Amniotic epithelial cell (primary cell): Measurements from ENCODE around the gene CPN1.
"Not testable (repeated sequence)": the region's sequence is repeated elsewhere in the genome, so short reads cannot be mapped to it uniquely, and the experiment has no call there.

Experiments
- DNase-seq: peaks from one replicate; pipeline ENCODE4 v3.0.0-alpha.2; 2010; ENCODE audit warnings: low read depth

CPN1 gene

DNA sequence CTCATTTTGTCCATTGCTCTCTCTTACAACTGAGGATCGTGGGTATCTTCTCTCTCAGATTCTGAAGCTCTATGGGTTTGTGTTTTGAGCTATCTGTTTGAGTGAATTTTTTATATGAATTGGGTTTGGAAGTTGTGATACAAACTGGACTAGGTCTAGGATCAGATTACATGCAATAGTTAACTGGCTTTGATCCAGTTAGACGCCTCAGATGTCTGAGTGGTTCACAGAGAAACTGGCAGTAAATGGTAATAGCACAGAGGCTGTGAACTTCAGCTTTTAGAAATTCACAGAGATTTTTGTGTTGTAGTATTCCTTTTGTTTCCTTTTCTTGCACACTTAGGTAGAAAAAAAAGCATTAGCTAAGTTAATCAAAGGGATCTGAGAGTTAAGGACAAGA is 59.3 kb downstream of the CPN1 start:
- DNase-seq: peak; percentile 32

DNA sequence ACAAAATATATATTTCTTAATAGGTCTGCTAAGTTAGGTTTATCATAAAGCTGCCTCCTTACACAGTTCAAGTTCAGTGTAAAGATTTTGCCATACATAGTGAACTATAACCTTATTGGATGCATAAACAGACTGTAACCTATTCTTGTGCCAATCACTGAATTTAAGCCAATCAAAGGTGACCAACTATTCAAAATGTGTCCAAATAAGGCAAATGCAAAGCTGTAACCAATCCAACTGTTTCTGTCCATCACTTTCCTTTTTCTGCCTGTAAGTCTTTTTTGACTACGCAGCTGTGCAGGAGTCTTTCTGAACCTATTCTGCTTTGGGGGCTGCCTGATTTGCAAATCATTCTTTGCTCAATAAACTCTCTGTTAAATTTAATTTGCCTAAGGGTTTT is 60.3 kb downstream of the CPN1 start:
- no peak for DNase-seq

DNA sequence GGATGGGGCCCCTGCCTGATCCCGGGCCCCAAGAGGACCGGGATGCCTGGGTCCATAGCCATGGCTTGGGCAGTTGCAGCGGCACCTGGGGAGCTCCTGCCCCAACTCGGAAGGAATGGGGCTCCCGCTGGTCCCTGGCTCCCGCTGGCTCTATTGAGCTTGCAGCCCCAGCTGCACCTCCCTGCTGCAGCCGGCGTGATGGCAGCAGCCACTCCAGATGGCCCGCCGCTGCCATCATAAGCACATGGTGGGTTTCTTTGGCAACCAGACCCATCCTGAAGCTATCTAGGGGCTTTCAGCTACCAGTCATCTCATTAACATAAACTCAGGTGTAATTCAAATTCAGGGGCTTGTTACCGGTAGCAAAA is 60.8 kb downstream of the CPN1 start:
- DNase-seq: no peak

DNA sequence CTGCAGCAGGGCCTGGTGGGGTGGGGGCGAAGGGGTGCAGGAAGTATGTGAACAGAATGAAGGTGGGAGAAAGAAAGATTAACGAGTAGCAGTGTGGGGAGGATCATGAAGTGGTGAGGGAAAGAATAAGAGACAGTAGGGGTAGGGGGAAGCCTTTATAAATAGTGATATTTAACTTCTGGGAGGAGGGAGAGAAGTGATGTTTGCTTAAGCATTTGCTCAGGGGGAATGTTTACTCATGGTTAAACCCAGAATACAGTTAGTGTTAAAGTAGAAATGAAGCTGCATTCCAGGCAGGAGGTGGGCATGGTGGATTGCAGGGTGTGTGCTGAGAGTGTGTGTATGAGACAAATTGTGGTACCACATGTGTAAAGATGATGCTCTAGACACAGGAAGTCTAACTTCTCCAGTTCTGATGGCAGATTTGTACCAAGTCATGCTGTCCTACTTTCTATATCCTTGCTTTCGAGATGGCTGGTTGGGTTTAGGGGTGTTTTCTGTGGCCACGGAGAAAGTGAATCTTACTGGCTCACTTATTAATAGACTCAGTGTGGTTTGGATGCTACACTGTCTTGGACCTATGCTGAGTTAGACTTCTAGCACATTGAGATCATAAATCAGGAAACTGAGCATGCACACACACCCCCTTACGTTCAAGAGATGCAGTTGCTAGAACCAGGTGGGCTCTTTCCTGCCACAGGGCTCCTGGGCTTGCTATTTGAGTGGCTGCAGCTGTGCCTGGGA is 61.4 kb downstream of the CPN1 start:
- DNase-seq: no peak

DNA sequence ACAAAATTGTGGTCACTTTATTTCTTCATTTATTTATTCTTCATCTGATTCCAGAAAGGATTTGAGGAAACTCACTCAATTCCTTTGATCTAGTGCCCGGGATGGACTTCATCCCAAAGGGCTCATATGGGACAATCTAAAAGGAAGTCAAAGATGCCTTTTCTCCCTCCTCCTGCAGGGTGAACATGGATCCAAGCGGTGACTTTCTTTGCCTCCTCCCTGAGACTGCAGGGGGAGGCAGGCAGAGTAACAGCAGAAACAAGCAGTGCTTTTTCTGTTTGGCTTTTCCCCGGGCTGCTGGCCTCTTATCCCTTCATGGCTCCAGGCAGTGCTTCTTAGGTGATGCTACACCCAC is 61.9 kb downstream of the CPN1 start:
- no peak for DNase-seq

DNA sequence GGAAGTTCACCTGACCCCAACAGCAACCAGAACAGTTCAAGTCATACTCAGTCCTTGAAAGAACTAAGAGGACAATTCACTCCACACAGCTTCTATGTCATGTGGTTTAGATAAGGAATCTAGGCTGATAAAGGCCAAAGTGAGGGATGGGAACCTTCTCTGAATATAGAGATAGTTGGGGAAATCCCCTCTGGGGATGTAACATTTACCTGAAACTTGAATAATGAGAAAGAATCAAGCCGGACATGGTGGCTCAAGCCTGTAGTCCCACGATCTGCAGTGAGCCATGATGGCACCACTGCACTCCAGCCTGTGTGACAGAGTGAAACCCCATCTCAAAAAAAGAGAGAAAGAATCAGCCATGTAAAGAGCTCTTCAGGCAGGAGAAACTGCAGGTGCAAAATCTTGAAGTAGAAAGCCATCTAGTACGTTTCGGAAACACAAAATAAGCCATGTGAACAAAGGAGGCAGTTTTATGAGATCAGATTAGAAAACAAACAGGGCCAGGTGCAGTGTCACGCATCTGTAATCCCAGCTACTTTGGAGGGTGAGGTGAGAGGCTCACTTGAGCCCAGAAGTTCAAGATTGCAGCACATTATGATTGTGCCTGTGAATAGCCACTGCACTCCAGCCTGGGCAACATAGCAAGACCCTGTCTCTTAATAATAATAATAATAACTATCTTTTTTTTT is 67.5 kb downstream of the CPN1 start:
- DNase-seq: no peak

DNA sequence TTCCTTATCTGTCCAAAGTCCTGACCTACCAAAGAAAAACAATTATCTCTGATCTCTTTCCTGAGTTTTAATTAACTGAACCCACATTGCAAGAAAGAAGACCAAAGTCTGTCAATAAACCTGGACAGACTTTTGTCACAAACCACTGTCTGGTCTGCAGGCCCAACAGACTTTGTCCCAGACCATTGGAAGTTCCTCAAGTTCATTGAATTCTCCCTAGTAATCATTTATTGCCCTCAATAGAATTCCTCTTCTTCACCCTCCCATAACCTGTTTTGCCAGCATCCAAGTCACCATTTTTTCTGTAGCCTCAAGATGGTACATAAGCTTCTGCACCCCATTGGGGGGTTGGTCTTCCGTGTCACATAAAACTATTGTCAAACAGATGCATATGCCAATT is 68.0 kb downstream of the CPN1 start:
- no peak for DNase-seq

DNA sequence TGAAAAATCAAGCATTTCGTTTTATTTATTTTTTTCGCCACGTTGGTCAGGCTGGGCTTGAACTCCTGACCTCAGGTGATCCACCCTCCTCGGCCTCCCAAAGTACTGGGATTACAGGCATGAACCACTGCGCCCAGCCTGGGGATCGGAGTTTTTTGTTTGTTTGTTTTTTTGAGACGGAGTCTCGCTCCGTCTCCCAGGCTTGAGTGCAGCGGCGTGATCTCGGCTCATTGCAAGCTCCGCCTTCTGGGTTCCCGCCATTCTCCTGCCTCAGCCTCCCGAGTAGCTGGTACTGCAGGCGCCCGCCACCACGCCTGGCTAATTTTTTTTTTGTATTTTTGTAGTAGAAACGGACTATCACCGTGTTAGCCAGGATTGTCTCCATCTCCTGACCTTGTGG is 69.8 kb downstream of the CPN1 start:
- not testable (repeated sequence) for DNase-seq

DNA sequence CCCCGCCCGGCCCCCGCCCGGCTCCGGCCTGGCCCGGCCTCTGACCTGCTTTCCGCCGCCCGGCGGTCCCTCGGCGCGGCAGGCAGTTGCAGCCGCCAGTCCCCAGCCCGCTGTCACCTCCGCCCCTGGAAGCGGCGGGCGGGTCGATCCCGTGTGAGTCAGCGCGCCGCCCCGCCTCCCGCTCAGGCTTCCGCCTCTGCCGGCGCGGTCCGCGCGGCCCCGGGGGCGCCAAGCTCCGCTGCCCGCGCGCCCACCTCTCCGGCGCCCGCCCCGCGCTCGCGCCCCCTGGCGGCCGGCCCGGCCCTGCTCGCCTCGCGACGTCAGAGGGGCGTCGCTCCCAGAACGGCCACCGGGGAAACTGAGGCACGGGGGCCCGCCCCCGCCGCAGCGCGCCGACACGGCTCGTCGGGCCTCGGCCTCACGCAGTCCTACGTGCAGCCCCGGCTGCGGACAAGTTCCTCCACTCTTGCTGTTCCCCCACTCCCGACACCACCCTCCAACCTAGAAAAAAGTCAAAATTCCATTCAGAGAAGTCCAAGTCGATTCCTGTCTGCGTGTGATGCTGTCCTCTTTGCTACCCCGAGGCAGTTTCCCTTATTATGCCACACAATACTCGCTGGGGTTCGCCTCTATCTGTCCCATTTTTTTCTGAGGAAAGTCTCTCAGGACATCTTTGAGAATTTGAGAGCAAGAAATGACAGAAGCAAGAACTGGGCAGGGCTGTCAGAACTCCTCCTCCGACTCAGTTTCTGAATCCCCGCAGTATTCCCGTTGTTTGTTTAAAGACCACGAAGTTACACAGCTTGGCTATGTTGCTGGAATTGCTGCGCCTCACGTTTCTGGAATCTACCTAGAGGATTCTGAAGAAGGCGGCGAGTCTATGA is 71.6 kb downstream of the CPN1 start, which contains the start of gene DNMBP:
TSS of gene DNMBP (minus strand) at position 155 of the 884 bp plus-strand sequence. CDS start 37,823 bp downstream, outside the sequence.
- DNase-seq: peak; percentile 69

DNA sequence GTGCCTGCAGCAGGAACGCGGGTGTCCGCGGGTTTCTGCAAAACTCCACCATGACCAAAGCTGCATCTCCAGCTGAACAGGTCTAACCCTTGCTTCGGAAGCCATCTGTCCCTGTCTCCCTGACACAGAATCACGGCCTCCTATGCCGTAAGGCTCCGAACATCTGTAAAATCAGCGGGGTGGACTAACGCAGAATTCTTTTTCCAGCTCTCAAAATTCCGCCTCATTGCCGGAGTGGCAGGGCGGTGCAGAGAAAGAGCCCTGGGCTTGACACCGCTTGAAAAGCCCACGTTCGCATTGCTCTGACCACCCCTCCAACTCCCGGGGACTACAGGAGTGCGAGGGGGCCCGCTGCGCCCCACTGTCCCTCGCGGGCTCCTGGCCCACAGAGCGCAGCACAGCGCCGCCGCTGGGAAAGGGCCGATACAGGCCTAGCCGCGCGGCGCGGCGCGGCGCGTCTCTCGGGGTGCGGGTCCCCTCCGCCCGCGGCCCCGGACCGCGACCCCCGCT is 72.3 kb downstream of the CPN1 start:
- peak; percentile 40 for DNase-seq

DNA sequence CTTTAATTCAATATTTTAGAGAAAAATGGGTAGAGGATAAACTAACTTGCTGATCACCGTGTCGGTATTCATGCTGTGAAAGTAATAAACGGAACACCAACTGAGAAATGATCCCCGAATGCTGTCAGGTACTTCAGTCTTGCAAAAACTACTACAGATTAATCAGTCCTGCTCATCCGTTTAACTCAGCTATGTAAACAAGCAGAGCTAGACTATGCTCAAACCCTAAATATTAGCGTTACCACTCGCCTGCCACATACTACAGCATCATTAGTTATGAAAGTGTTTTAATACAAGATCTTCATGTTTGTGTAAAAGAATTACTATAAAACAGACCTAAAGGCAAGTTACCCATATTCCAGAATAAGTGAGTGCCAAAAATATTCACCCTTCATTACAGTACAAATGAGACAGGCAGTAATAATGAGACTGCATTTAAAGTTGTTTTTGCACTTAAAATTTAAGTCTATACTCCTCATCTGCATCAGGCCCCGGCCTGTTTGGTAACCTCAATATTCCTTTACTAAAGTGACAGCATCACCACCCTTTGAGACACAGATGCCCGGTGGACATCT is 72.9 kb downstream of the CPN1 start:
- no peak for DNase-seq

DNA sequence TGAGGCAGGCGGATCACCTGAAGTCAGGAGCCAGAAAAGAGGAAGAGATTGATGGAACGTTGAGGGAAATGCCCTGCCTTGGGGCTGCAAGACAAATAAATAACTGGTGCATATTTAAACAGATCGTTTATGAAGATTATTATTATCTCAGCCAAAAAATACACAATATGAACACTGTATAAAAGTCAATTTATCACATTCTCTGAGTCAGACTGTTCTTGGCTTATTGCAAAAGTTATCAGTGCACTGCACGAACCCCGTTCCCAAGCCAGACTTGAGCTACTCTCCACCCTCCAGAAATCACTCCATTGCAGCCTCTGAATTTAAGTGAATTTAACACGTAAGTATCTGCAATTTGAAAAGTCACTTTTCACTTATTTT is 73.5 kb downstream of the CPN1 start:
- peak; percentile 82 for DNase-seq

DNA sequence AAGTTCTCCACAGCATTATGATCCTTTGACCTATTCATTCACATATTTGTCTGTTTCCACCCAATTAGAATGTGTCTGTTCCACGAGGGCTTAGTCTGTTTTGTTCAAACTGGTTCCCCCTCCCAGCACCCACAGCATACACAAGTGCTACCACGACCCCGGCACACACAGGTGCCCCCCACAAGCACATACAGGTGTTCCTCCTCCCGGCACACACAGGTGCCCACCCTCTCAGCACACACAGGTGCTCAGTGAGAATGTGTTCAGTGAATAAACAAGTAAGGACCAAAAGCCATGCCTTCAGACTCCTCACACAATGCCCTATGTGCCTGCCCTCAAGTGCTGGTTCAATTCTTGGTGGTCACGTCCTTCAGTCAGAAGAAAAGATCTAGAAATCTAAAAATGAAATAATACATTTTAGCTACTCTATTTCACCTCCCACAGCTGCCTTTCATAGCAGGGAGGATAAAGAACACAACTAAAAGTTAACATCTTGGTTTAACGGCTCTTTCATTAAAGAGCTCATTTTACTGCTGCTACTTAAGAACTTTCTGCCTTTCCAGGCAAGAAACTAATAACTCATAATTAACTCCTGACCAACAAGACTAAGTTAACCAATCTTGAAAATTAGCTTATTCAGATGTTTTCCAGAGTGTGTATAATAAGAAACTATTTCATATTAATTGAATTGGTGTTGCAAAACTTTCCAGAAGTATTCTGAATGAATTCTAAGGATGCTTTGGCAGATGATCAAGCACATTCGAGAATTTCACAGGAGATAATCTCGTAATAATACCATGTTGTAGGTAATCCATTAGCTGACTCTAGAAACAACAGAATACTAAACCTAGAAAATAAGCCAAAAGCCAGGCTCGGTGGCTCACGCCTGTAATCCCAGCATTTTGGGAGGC is 74.2 kb downstream of the CPN1 start:
- peak; percentile 50 for DNase-seq

DNA sequence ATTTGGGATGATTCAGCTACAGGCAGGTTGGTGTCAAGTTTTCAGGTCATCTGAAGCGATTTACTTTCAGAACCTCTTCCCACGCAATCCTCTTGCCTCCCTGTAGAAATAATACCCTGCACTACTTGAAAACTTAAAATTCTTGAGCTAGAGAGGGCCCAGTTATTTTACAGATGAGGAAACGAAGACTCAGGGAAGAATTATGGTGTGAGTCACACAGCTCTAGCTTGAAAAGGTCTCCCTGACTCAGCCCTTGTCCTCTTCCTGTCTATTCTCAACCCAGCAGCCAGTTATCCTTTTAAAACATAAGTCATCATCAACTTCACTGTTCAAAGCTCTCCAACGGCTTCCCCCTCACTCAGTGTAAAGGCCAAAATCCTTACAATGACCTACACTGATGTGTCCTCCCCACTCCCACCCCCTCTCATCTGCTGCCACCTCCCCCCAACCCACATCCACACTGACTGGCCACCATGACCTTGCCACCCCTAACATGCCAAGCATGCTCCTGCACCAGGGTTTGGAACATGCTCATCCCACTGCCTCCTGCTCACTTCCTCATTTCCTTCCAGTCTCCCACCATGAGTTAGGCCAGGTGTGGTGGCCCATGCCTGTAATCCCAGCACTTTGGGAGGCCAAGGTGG is 75.3 kb downstream of the CPN1 start:
- peak; percentile 98 for DNase-seq

DNA sequence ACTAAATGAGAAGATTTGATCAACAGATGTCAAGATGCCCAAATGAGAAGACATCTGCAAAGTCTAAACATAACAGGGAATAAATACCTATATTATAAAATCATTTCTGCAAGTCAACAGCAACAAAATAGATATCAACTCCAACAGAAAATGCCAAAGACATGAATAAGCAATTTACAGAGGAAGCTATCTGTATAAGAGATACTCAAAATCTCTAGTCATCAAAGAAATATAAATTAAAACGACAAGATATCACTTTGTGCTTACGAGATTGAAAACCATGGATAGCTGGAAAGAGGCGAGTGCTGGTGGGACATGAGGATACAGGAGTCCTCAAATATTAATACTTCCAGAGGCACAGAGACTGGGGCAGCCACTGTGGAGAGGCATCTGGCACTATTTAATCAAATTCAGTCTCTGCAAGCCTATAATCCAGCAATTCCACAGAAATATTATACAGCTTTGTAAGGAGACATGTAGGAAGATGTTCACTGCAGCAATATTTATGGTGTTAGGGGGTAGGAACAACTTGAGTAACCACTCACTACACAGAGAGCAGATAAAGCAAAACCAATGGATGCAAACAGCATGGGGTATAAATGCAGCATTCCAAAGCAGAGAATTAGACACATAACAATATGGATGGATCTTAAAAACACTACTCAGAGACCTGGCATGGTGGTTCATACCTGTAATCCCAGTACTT is 76.7 kb downstream of the CPN1 start:
- peak; percentile 50 for DNase-seq

DNA sequence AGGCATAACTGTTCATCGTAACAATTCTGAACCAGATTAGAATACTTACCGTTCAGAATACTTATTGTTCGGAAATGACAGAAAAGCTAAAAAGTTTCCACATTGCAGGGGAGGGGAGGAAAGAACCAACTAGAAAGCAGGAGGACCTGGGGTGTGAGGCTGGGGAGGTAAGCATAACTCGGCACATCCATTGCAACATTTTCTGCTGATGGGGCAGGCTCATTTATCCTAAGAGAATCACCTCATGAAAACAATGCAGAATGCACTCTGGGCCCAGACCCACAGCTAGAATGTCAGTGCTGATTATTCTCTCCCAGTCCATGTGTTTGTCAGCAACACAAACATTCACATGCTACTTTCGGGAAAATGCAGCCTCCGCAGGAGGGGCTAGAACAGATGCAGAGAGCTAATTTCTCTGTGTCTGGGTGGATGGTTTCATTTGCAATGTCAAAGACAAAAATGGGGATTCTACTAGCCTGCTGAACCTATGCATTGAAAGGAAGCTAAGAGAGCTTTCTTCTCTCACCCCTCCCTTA is 81.5 kb downstream of the CPN1 start:
- peak; percentile 78 for DNase-seq

DNA sequence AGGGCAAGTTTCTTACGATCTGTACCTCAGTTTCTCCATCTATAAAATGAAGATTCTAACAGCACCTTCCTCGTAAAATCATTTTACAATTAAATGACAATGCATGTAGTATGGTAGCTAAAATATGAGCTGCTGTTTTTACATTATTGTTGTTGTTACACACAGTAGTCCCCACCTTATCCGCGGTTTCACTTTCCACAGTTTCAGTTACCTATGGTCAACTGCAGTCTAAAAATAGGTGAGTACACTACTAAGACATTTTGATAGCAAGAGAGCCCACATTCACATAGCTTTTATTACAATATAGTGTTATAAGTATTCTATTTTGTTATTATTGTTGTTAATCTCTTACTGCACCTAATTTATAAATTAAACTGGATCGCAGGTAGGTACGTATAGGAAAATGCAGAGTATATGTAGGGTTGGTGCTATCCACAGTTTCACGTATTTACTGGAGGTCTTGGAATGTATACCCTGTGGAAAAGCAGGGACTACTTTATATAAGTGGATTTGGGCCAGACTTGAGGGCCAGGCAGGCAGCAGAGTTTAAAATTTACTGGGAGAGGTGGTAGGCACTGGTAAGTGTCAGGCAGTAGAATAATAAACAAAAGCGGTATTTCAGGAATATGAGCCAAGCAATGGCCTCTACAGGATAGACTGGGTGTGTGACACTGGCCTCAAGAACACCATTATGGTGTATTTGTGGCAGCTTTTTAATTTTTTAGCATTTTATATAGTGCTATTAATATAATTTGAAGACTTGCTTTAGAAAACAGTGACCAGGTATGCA is 82.2 kb downstream of the CPN1 start:
- no peak for DNase-seq

DNA sequence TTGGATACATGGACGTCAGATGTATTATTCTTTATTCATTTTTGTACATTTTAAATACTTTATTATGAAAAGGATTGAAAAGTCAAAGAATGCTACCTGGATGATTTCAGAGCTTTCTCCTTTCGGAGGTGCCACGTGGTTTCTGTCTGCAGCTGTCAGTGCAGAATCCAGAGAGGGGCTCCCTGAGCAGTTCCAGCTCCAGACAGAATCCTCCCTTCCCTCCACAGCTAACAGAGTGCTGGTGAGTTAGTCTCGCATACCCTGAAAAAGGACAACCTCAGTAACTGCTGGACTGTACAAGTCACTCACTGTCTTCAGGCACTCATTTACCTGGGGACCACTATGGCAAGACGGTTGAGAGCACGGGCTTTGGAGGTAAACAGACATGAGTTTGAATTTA is 82.8 kb downstream of the CPN1 start:
- no peak for DNase-seq
